K562 (cell line): ENCODE data around the gene SDCCAG8. TPM values are rescaled to one million over a fixed set of nuclear protein-coding genes. Genes with fewer than 3 reads are reported as not detected.

Experiments used
- ATAC-seq: fragments of 200-7000 bp; cut with Tn5 transposase; 3 replicates; pipeline ENCODE4 v1.9.1; 2020; ENCODE audit warnings: moderate library complexity
- BruUV-seq: library from RNA; stranded (reverse); fragments of 400-500 nt; replicated peaks from 2 replicates; lab custom pipeline; 2021; lab: Mats Ljungman, UMichigan
- CTCF ChIA-PET: fragments of 300-600 bp; formaldehyde crosslinking; extraction: SDS; loops from one replicate; lab custom pipeline; 2021; ENCODE audit warnings: low intra/inter-chr PET ratio; lab: Yijun Ruan, JAX
- POLR2A ChIA-PET: fragments of 300-600, 350-650 bp; sonication (Branson Sonifier 250); formaldehyde crosslinking; extraction: SDS; loops from one replicate; lab custom pipeline; 2021; ENCODE audit warnings: antibody characterized with exemption, inconsistent platforms; lab: Yijun Ruan, JAX
- DNase-seq, 4 experiments: peaks; one replicate each; pipeline versions ENCODE4 v3.0.0 to v3.0.0-alpha.2; 2011 to 2018; ENCODE audit warnings: low spot score in 3 of 4, mixed read lengths in 3 of 4; ENCODE audit errors: extremely low read depth in 1 of 4
- FAIRE-seq: peaks from 2 replicates; lab custom pipeline; 2011; peaks lifted over from hg19 to GRCh38; lab: Jason Lieb, UNC
- H2AFZ ChIP-seq: 2 replicates; pipeline ENCODE4 v1.6.0; 2011; ENCODE audit warnings: low read depth, low read length, control low read depth, inconsistent platforms
- H3K27ac ChIP-seq: fragments of 200-600 bp; 3 replicates; pipeline ENCODE4 v1.8.0; 2011; ENCODE audit warnings: low read depth, mild to moderate bottlenecking, control low read depth, inconsistent platforms, low read length, moderate library complexity, mixed read lengths; ENCODE audit errors: extremely low read depth
- H3K27me3 ChIP-seq, 2 experiments: fragments of 300-600 bp in 1 of 2; 2 replicates in 1 of 2; 3 replicates in 1 of 2; pipeline versions ENCODE4 v1.6.0 to v1.8.0; 2011; ENCODE audit warnings: inconsistent platforms in 2 of 2, low read length in 2 of 2, mild to moderate bottlenecking in 1 of 2, mixed read lengths in 1 of 2, moderate library complexity in 1 of 2; ENCODE audit not compliant: control insufficient read depth in 2 of 2, insufficient read depth in 2 of 2
- H3K36me3 ChIP-seq: fragments of 300-600 bp; 3 replicates; pipeline ENCODE4 v1.8.0; 2011; ENCODE audit warnings: mild to moderate bottlenecking, low read length, inconsistent platforms; ENCODE audit not compliant: control insufficient read depth, insufficient read depth
- H3K4me1 ChIP-seq, 2 experiments: fragments of 200-600 bp in 1 of 2; replicated peaks in 1 of 2; 2 replicates in 1 of 2; 3 replicates in 1 of 2; pipeline versions ENCODE4 v1.5.1 to v1.8.0; 2011; ENCODE audit warnings: inconsistent platforms in 2 of 2, low read length in 2 of 2, mild to moderate bottlenecking in 1 of 2, mixed read lengths in 1 of 2, moderate library complexity in 1 of 2; ENCODE audit not compliant: control insufficient read depth in 2 of 2, insufficient read depth in 2 of 2
- H3K4me2 ChIP-seq: 2 replicates; pipeline ENCODE4 v1.6.1; 2011; ENCODE audit warnings: low read length, control low read depth, inconsistent platforms, mixed read lengths; ENCODE audit not compliant: insufficient read depth
- H3K4me3 ChIP-seq: fragments of 200-600 bp; sonication (generic), shearing (Covaris generic); 2 replicates; pipeline ENCODE4 v1.5.1; 2016; ENCODE audit warnings: control low read depth, inconsistent platforms
- H3K79me2 ChIP-seq: fragments of 200-600 bp; 3 replicates; pipeline ENCODE4 v1.8.0; 2011; ENCODE audit warnings: low read length, inconsistent platforms; ENCODE audit not compliant: control insufficient read depth, insufficient read depth
- H3K9ac ChIP-seq, 2 experiments: 2 replicates each; pipeline versions ENCODE4 v1.6.0 to v1.6.1; 2011; ENCODE audit warnings: low read depth in 2 of 2, low read length in 2 of 2, control low read depth in 1 of 2, inconsistent platforms in 1 of 2, mild to moderate bottlenecking in 1 of 2, mixed read lengths in 1 of 2; ENCODE audit not compliant: insufficient read depth in 1 of 2
- H3K9me1 ChIP-seq: one replicate; pipeline ENCODE4 v1.6.0; 2011; ENCODE audit warnings: inconsistent platforms, mild to moderate bottlenecking, low read length, moderate library complexity; ENCODE audit not compliant: control insufficient read depth, insufficient read depth
- H3K9me3 ChIP-seq: replicated peaks from 2 replicates; pipeline ENCODE4 v1.5.1; 2011; ENCODE audit warnings: low read depth, low read length, inconsistent platforms; ENCODE audit not compliant: control insufficient read depth, insufficient read depth
- H4K20me1 ChIP-seq: replicated peaks from 2 replicates; pipeline ENCODE4 v1.6.1; 2011; ENCODE audit warnings: low read length, inconsistent platforms, mixed read lengths; ENCODE audit not compliant: control insufficient read depth, insufficient read depth
- CAMTA2 ChIP-seq: fragments of 250-450 bp; sonication (Bioruptor Pico); conservative IDR thresholded peaks from 2 replicates; pipeline ENCODE4 v1.5.1; 2022
- TEAD2 ChIP-seq: fragments of 450-650 bp; IDR thresholded peaks from 2 replicates; pipeline ENCODE4 v1.6.1; 2016; ENCODE audit warnings: missing genetic modification characterization, control low read depth, missing compliant biosample characterization
- ZBTB1 ChIP-seq: sonication (generic); formaldehyde crosslinking; IDR thresholded peaks from 2 replicates; pipeline ENCODE4 v1.8.1; 2023; ENCODE audit warnings: missing genetic modification reagents, low read depth, mild to moderate bottlenecking, borderline replicate concordance
- WGBS: fragments of 100-300 bp; shearing (Covaris generic); methylation state at CpG from one replicate; pipeline ENCODE4 v1.1.6; 2016; ENCODE audit warnings: low coverage, mixed read lengths; ENCODE audit not compliant: insufficient coverage; ENCODE audit errors: missing lambda C conversion rate; 5-methylcytosine and 5-hydroxymethylcytosine counted together
- in situ Hi-C: fragments of 300-500 bp; cut with MboI; formaldehyde crosslinking; loops from 4 replicates; pipeline ENCODE4 v1.15.0; 2018; ENCODE audit warnings: inconsistent platforms, mixed read lengths
- intact Hi-C: fragments of 100-400 bp; cut with micrococcal nuclease; formaldehyde crosslinking; loops from 2 replicates; pipeline ENCODE4 v1.14.2; 2022
- polyA plus RNA-seq, 8 experiments: library from polyadenylated mRNA; depleted of rRNA in 4 of 8; stranded (reverse) in 5 of 8; unstranded in 3 of 8; fragments of >200 nt; fragmentation: Nextera tagmentation in 2 of 8; fragmentation: Illumina TruSeq in 1 of 8; extraction: Ambion mirVana in 2 of 8; extraction: Trizol in 1 of 8; gene quantifications; 2 replicates each; pipeline versions ENCODE4 v1.2.1 to v1.2.3, GENCODE V29; 2011 to 2014; ENCODE audit warnings: inconsistent platforms in 1 of 8, missing spikeins in 1 of 8
- total RNA-seq, 7 experiments: library from RNA; depleted of rRNA in 6 of 7; stranded (reverse); fragments of >200 nt in 6 of 7; fragmentation: Illumina TruSeq in 2 of 7; extraction: Trizol in 2 of 7; gene quantifications; 2 replicates each; pipeline versions ENCODE4 v1.2.1 to v1.2.3, GENCODE V29; 2011 to 2021; ENCODE audit warnings: low replicate concordance in 1 of 7

SDCCAG8 gene
- total and polyA plus RNA-seq, 9 of the 15 experiments (the other 6 are each of a cell fraction or from before 2014, with no cell fraction given) = 17.9 to 36.7 (median 25.4) TPM

- no peak for TF ChIP-seq ZBTB1 (CRISPR knock-in tag)
Measured at GRCh38 chr1:243286409-243287122, 30.7 kb downstream of the SDCCAG8 start (continued).

DNA sequence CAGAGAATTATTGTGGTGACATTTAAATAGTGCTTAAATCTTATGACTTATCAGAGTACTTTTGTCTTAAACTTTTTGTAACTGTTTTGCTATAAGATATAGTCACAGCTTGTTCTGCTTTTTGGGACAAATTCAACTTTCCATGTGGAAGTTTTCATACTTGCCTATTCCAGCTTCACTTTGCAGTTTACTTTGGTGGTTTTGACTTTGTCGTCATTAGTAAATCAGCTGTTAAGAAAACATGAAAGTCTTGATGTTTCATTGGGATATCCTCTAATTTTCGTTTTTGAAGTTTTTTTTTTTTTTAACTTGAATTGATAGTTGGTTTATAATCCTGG is 31.3 kb downstream of the SDCCAG8 start:
- no peak for ATAC-seq
- ChIA-PET POLR2A (interaction anchor here (0.6 to 1.2 kb wide), 5 partner anchors 8 to 1080 kb away, joined by 3 to 5 read pairs (median 3); no protein-coding TSS in a partner anchor), CTCF (no interaction called here)
- H3K9me1 ChIP-seq = no peaks in the 10 kb centered on the region
- FAIRE-seq = no peak
- H3K79me2 ChIP-seq = no peaks in the 10 kb centered on the region
- peaks cover 15% of the 10 kb centered on the region; the same call in 2 of the 3 replicates for H3K36me3 ChIP-seq
- no peak overlapping the region for H2AFZ ChIP-seq
- no peak overlapping the region for H3K4me3 ChIP-seq
- no peak overlapping the region for H3K27ac ChIP-seq
- no peak overlapping the region for H3K9ac ChIP-seq
- H3K4me1 ChIP-seq = peaks cover 0 to 5% of the 10 kb centered on the region in 2 experiments; a peak in 2 of 5 replicates
- H3K9me3 ChIP-seq = no peaks in the 10 kb centered on the region
- H4K20me1 ChIP-seq = no peaks in the 10 kb centered on the region
- 41% methylated on average over 2 of the region's 2 CpGs for WGBS
- no peak for TF ChIP-seq CAMTA2 (CRISPR knock-in tag)
- no peak for TF ChIP-seq TEAD2 (tag)
- no peaks in the 10 kb centered on the region for H3K27me3 ChIP-seq
- BruUV-seq = no TSS peak
- no peak overlapping the region for H3K4me2 ChIP-seq
- DNase-seq = no peak
- intact Hi-C loops = no loop called here
- in situ Hi-C loops = no loop called here
